Endodermal cell (in vitro differentiated cells): ENCODE data around the gene SCN3A. TPM values are rescaled to one million over a fixed set of nuclear protein-coding genes. Genes with fewer than 3 reads are reported as not detected.

Experiments
- DNase-seq: peaks from one replicate; pipeline ENCODE4 v3.0.0-alpha.2; 2017
- H3K27ac ChIP-seq: 2 replicates; pipeline ENCODE4 v1.5.1; 2013; ENCODE audit warnings: mild to moderate bottlenecking, low read depth, low read length, moderate library complexity
- H3K27me3 ChIP-seq: 2 replicates; pipeline ENCODE4 v1.6.1; 2013; ENCODE audit warnings: mild to moderate bottlenecking, low read length, moderate library complexity; ENCODE audit not compliant: insufficient read depth, control insufficient read depth, poor library complexity, severe bottlenecking
- H3K36me3 ChIP-seq: 2 replicates; pipeline ENCODE4 v1.7.0; 2013; ENCODE audit warnings: mild to moderate bottlenecking, low read length, moderate library complexity; ENCODE audit not compliant: control insufficient read depth, insufficient read depth
- H3K4me1 ChIP-seq: one replicate; pipeline ENCODE4 v1.7.0; 2013; ENCODE audit warnings: low read length; ENCODE audit not compliant: control insufficient read depth, insufficient read depth
- H3K4me3 ChIP-seq: 2 replicates; pipeline ENCODE4 v1.5.1; 2013; ENCODE audit warnings: mild to moderate bottlenecking, low read length, moderate library complexity
- H3K9ac ChIP-seq: 2 replicates; pipeline ENCODE4 v1.6.1; 2013; ENCODE audit warnings: mild to moderate bottlenecking, low read length, moderate library complexity; ENCODE audit not compliant: poor library complexity, severe bottlenecking; ENCODE audit errors: extremely low read depth
- H3K9me3 ChIP-seq: 2 replicates; pipeline ENCODE4 v1.6.1; 2013; ENCODE audit warnings: mild to moderate bottlenecking, low read length, moderate library complexity; ENCODE audit not compliant: control insufficient read depth
- H3K27ac Mint-ChIP-seq: 2 replicates; pipeline ENCODE4 v1.8.0; 2020; ENCODE audit warnings: mixed read lengths
- H3K27me3 Mint-ChIP-seq: 2 replicates; pipeline ENCODE4 v1.8.0; 2021; ENCODE audit warnings: mild to moderate bottlenecking, mixed read lengths; ENCODE audit not compliant: insufficient read depth
- H3K36me3 Mint-ChIP-seq: 2 replicates; pipeline ENCODE4 v1.8.0; 2020; ENCODE audit warnings: low read depth, mixed read lengths
- H3K4me1 Mint-ChIP-seq: 2 replicates; pipeline ENCODE4 v1.8.0; 2020; ENCODE audit warnings: mixed read lengths
- H3K4me3 Mint-ChIP-seq: 2 replicates; pipeline ENCODE4 v1.8.0; 2020; ENCODE audit warnings: mild to moderate bottlenecking, moderate library complexity, mixed read lengths
- H3K9me3 Mint-ChIP-seq: 2 replicates; pipeline ENCODE4 v1.8.0; 2020; ENCODE audit warnings: mild to moderate bottlenecking, mixed read lengths
- WGBS, 2 experiments: methylation state at CpG; one replicate each; pipeline versions ENCODE4 v1.1.5 to v1.1.7; 2013; ENCODE audit warnings: missing lambda C conversion rate in 2 of 2, mixed read lengths in 1 of 2; ENCODE audit not compliant: insufficient coverage in 1 of 2, insufficient read length in 1 of 2; 5-methylcytosine and 5-hydroxymethylcytosine counted together
- total RNA-seq, 2 donors: library from RNA; stranded (reverse); fragmentation: NEBNext Ultra II Directional in 1 of 2; extraction: Animal tissue kit (Norgen Biotek cat#: 25700) in 1 of 2; gene quantifications; 2 replicates in 1 of 2; 3 replicates in 1 of 2; pipeline ENCODE4 v1.2.1, GENCODE V29; 2021
- TF ChIP-seq, protein P1 (sequence below): fragments of 200-600 bp; sonication (generic); conservative IDR thresholded peaks from 2 replicates; pipeline ENCODE4 v1.5.0; 2021; ENCODE audit warnings: antibody characterized with exemption, mild to moderate bottlenecking

SCN3A gene
- total RNA-seq, 2 donors from 2014 or later, result 0.09 to 0.24 TPM

DNA sequence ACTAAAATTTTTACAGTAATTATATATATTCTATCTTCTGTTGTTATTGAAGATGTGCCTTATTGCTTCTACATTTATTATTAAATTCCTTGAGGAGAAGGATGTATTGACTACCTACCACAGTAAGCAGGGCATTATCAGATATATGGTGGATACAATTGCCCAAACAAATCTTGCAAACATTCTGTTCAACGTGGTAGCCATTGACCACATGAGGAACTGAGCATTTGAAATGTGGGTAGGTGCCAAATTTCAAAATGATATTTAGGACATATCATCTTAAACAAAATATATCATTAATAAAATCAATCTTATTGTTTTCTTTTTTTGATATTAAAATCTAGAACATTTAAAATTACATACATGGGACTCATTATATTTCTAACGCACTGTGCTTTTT, 11.1 kb downstream of the SCN3A start:
- no peaks in the 10 kb centered on the region for H3K36me3 Mint-ChIP-seq
- no peaks in the 10 kb centered on the region for H3K9me3 Mint-ChIP-seq
- Histone ChIP-seq H3K27me3 (no peaks in the 10 kb centered on the region), H3K27ac (no peak overlapping the region), H3K4me1 (no peaks in the 10 kb centered on the region), H3K4me3 (no peak overlapping the region), H3K9ac (no peak overlapping the region), H3K36me3 (no peaks in the 10 kb centered on the region), H3K9me3 (no peaks in the 10 kb centered on the region)
- H3K4me3 Mint-ChIP-seq, result no peak overlapping the region
- H3K27ac Mint-ChIP-seq, result no peak overlapping the region
- H3K4me1 Mint-ChIP-seq, result peaks cover 9% of the 10 kb centered on the region
- no peaks in the 10 kb centered on the region for H3K27me3 Mint-ChIP-seq
- TF ChIP-seq, protein P1, sequence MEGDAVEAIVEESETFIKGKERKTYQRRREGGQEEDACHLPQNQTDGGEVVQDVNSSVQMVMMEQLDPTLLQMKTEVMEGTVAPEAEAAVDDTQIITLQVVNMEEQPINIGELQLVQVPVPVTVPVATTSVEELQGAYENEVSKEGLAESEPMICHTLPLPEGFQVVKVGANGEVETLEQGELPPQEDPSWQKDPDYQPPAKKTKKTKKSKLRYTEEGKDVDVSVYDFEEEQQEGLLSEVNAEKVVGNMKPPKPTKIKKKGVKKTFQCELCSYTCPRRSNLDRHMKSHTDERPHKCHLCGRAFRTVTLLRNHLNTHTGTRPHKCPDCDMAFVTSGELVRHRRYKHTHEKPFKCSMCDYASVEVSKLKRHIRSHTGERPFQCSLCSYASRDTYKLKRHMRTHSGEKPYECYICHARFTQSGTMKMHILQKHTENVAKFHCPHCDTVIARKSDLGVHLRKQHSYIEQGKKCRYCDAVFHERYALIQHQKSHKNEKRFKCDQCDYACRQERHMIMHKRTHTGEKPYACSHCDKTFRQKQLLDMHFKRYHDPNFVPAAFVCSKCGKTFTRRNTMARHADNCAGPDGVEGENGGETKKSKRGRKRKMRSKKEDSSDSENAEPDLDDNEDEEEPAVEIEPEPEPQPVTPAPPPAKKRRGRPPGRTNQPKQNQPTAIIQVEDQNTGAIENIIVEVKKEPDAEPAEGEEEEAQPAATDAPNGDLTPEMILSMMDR, result no peak
- DNase-seq, result no peak
- 95% methylated on average over 2 of the region's 2 CpGs; no CpG with 5 or more reads in 1 of the 2 experiments for WGBS, 2 experiments

DNA sequence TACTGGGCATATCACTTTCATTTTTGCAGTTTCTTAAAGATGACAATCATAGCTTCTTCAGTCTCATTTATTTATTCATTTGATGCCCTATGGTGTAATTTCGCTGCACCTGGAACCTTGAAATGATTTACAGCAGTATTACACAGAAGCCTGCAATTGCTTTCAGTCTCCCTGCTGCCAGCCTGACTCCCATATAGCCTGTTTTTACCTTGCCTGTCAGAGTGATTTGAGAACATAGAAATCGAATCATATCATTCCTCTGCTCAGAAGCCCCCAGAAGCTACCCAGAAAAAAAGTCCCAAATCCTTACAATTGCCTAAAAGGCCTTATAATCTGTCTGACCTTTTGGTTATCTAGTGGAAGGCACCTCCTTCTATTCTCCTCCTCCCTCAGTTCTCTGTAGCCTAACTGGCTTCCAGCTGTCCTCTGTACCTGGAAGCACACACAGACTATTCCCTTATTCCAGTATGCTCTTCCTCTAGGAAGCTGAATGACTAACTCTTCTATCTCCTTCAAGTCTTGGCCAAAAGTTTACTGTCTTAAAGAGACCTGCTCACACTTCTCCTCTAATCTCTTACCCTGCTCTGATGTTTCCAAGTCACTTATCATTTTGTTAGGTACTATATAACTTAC, 12.6 kb downstream of the SCN3A start:
- no peak overlapping the region for H3K27ac Mint-ChIP-seq
- DNase-seq, result no peak
- H3K9me3 Mint-ChIP-seq, result no peaks in the 10 kb centered on the region
- no peak overlapping the region for H3K27ac ChIP-seq
- H3K4me3 Mint-ChIP-seq, result no peak overlapping the region
- H3K4me1 Mint-ChIP-seq, result peaks cover 4% of the 10 kb centered on the region
- no peaks in the 10 kb centered on the region for H3K27me3 ChIP-seq
- H3K4me3 ChIP-seq, result no peak overlapping the region
- no peaks in the 10 kb centered on the region for H3K36me3 Mint-ChIP-seq
- H3K36me3 ChIP-seq, result no peaks in the 10 kb centered on the region
- no peaks in the 10 kb centered on the region for H3K4me1 ChIP-seq
- TF ChIP-seq, protein P1, result no peak
- 92 to 100% methylated on average over 1 to 2 of the region's 2 CpGs for WGBS, 2 experiments
- no peak overlapping the region for H3K9ac ChIP-seq
- no peaks in the 10 kb centered on the region for H3K9me3 ChIP-seq
- H3K27me3 Mint-ChIP-seq, result no peaks in the 10 kb centered on the region

DNA sequence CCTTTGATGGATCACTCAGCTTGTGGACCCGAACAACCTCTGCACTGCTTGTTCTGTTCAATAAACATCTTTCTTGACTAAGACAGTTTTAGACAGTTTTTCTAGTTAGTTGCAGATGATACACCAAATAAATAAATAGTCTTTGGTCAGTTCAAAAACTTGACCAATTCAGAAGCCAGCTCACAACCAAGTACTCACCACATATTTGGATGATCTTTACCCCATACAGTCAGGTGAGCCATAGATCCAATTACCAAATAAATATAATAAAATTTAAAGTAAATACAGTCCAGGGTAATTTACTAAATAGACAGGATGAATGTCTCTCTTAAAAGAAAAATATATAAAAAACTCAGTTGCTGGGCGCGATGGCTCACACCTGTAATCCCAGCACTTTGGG, 18.2 kb downstream of the SCN3A start:
- H3K9me3 ChIP-seq, result no peaks in the 10 kb centered on the region
- TF ChIP-seq, protein P1, result no peak
- no peaks in the 10 kb centered on the region for H3K36me3 Mint-ChIP-seq
- 71 to 88% methylated on average over 3 of the region's 3 CpGs for WGBS, 2 experiments
- H3K36me3 ChIP-seq, result no peaks in the 10 kb centered on the region
- no peaks in the 10 kb centered on the region for H3K27me3 Mint-ChIP-seq
- DNase-seq, result no peak
- no peaks in the 10 kb centered on the region for H3K27me3 ChIP-seq
- no peaks in the 10 kb centered on the region for H3K9me3 Mint-ChIP-seq
- H3K4me3 ChIP-seq, result no peak overlapping the region
- no peak overlapping the region for H3K27ac Mint-ChIP-seq
- H3K9ac ChIP-seq, result no peak overlapping the region
- H3K4me1 Mint-ChIP-seq, result no peaks in the 10 kb centered on the region
- no peak overlapping the region for H3K4me3 Mint-ChIP-seq
- no peak overlapping the region for H3K27ac ChIP-seq
- no peaks in the 10 kb centered on the region for H3K4me1 ChIP-seq
